Natural killer cell (primary cell): ENCODE data around the gene PJA2. TPM values are rescaled to one million over a fixed set of nuclear protein-coding genes. Genes with fewer than 3 reads are reported as not detected.

Source experiments
- ATAC-seq, 3 donors: fragments of 150-1000 bp in 2 of 3; fragments of 200-7000 bp in 1 of 3; cut with Tn5 transposase; 1 replicate in 1 of 3; 2 replicates in 2 of 3; pipeline ENCODE4 v1.10.0; 2021; ENCODE audit warnings: mild to moderate bottlenecking in 2 of 3, moderate library complexity in 2 of 3
- DNase-seq, 2 donors: peaks; one replicate each; pipeline versions ENCODE4 v3.0.0 to v3.0.0-alpha.2; 2013 to 2021; ENCODE audit warnings: mixed read lengths in 1 of 2
- H3K27ac ChIP-seq: one replicate; pipeline ENCODE4 v1.5.1; 2013; ENCODE audit warnings: mild to moderate bottlenecking, low read length
- H3K27me3 ChIP-seq: one replicate; pipeline ENCODE4 v1.6.1; 2013; ENCODE audit warnings: low read length; ENCODE audit not compliant: control insufficient read depth, insufficient read depth
- H3K36me3 ChIP-seq: one replicate; pipeline ENCODE4 v1.6.1; 2013; ENCODE audit warnings: low read length; ENCODE audit not compliant: control insufficient read depth, insufficient read depth
- H3K4me1 ChIP-seq: one replicate; pipeline ENCODE4 v1.6.1; 2013; ENCODE audit warnings: low read length; ENCODE audit not compliant: control insufficient read depth, insufficient read depth
- H3K4me3 ChIP-seq: one replicate; pipeline ENCODE4 v1.5.1; 2013; ENCODE audit warnings: low read length
- H3K9me3 ChIP-seq: one replicate; pipeline ENCODE4 v1.6.1; 2013; ENCODE audit warnings: low read length; ENCODE audit not compliant: control insufficient read depth, insufficient read depth
- H3K27ac Mint-ChIP-seq, 2 donors: one replicate each; pipeline ENCODE4 v1.8.0; 2022; ENCODE audit warnings: mild to moderate bottlenecking in 2 of 2, mixed read lengths in 2 of 2, moderate library complexity in 1 of 2
- H3K27me3 Mint-ChIP-seq, 2 donors: one replicate each; pipeline ENCODE4 v1.8.0; 2022; ENCODE audit warnings: low read depth in 2 of 2, mixed read lengths in 2 of 2
- H3K36me3 Mint-ChIP-seq: one replicate; pipeline ENCODE4 v1.8.0; 2022; ENCODE audit warnings: mixed read lengths
- H3K4me1 Mint-ChIP-seq, 2 donors: one replicate each; pipeline ENCODE4 v1.8.0; 2022; ENCODE audit warnings: mixed read lengths in 2 of 2
- H3K4me3 Mint-ChIP-seq: one replicate; pipeline ENCODE4 v1.8.0; 2022; ENCODE audit warnings: mild to moderate bottlenecking, moderate library complexity, mixed read lengths
- H3K9me3 Mint-ChIP-seq, 2 donors: one replicate each; pipeline ENCODE4 v1.8.0; 2022; ENCODE audit warnings: mixed read lengths in 2 of 2
- CTCF ChIP-seq: fragments of 200-600 bp; IDR thresholded peaks from one replicate; pipeline ENCODE4 v1.8.0; 2022; ENCODE audit warnings: antibody characterized with exemption
- WGBS: methylation state at CpG from one replicate; pipeline ENCODE4 v1.1.7; 2013; ENCODE audit warnings: missing lambda C conversion rate; ENCODE audit not compliant: insufficient coverage; 5-methylcytosine and 5-hydroxymethylcytosine counted together
- intact Hi-C: fragments of 100-400 bp; cut with micrococcal nuclease; formaldehyde crosslinking; loops from one replicate; pipeline ENCODE4 v1.14.2; 2022
- total RNA-seq, 4 donors: library from RNA; stranded (reverse); fragments of 120-200 nt in 1 of 4; gene quantifications; one replicate each; pipeline versions ENCODE4 v1.2.3 to v1.2.4, GENCODE V29; 2013 to 2022

PJA2 gene
- 10 to 100 TPM; 85.6 to 99.8 (median 90.8) TPM for total RNA-seq
- 104 TPM for total RNA-seq (2013)

DNA sequence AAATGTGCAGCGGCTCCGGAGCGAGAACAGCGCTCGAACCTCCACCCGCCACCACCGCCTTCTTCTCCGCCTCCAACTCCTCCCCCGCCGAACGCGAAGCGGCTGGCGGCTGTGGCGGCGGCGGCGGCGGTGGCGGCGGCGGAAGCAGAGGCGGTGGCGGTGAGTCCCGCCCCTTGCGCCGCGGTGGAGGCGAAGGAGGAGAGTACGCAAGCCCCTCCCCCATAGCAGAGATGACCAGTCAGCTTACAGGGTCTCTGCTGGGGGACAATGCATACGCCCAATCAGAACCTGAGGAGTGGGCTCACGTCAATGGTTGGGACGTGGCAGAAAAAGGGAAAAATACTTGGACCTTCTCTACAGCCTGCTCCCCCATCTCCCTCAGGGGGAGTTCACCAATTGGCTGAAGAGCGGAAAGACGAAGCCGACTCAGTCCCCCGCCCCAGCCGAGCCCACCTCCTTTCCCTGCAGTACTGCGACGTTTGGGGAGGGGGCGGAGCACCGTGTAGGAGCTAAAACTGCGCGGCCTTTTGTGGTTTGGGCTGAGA, at the start of gene PJA2:
PJA2 (minus strand) TSS at position 131 of the 545 bp plus-strand sequence. CDS start 26,541 bp downstream, outside the sequence.
- H3K27ac Mint-ChIP-seq, result peak within 1 kb of the TSS; percentile 99 to 100
- peak; percentile 69 to 89 (median 78) for ATAC-seq
- WGBS, result under 1% methylated on average over 43 of the region's 44 CpGs
- peak; percentile 93 to 98 for DNase-seq
- no peaks in the 10 kb centered on the region for H3K9me3 Mint-ChIP-seq
- H3K9me3 ChIP-seq, result no peaks in the 10 kb centered on the region
- H3K36me3 ChIP-seq, result no peaks in the 10 kb centered on the region
- H3K27me3 Mint-ChIP-seq, result no peaks in the 10 kb centered on the region
- peaks cover 46 to 53% of the 10 kb centered on the region in 2 donors for H3K4me1 Mint-ChIP-seq
- H3K4me3 ChIP-seq, result peak within 1 kb of the TSS; percentile 99
- intact Hi-C loops, result loop anchor here (1.0 to 5.0 kb wide), 6 partner anchors 17 to 1329 kb away; partner anchors contain the start of genes FBXL17, MAN2A1 and SLC25A46
- peak within 1 kb of the TSS; percentile 99 for H3K4me3 Mint-ChIP-seq
- no peak for TF ChIP-seq CTCF
- H3K27ac ChIP-seq, result peak within 1 kb of the TSS; percentile 100
- H3K36me3 Mint-ChIP-seq, result no peaks in the 10 kb centered on the region
- no peaks in the 10 kb centered on the region for H3K27me3 ChIP-seq
- H3K4me1 ChIP-seq, result peaks cover 3% of the 10 kb centered on the region

DNA sequence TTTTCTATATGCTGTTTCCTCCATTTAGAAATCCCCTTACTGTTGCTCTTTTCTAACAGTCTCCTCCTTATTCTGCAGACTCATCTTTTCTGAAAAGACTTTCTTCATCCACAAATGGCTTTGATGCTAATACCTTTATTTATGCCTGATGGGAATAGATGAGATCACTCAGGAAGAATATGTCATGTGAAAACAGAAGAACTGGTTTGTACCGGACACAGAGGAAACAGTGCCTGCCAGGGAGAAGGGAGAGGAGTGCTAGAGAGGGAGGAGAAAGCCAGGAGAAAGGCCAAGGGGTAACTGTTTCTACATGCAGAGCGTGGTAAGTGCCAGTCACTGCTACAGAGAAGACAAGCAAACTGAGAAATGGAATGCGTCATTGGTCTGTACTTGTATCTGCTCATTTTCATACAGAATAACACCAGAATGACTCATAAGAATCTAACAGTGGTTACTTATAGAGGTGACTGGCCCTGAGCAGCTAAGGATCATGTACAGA, 45.9 kb upstream of the PJA2 start:
- intact Hi-C loops, result no loop called here
- no peak overlapping the region for H3K4me3 Mint-ChIP-seq
- no peak overlapping the region for H3K4me3 ChIP-seq
- no peak for TF ChIP-seq CTCF
- ATAC-seq (no peak), DNase-seq (no peak)
- H3K27me3 ChIP-seq, result no peaks in the 10 kb centered on the region
- no peaks in the 10 kb centered on the region for H3K4me1 ChIP-seq
- peaks cover 4 to 16% of the 10 kb centered on the region in 2 donors for H3K27me3 Mint-ChIP-seq
- no peaks in the 10 kb centered on the region for H3K36me3 ChIP-seq
- no peaks in the 10 kb centered on the region for H3K9me3 Mint-ChIP-seq
- no peak overlapping the region for H3K27ac Mint-ChIP-seq
- H3K4me1 Mint-ChIP-seq, result peaks cover 0 to 2% of the 10 kb centered on the region in 2 donors
- 44% methylated on average over 3 of the region's 3 CpGs for WGBS
- no peaks in the 10 kb centered on the region for H3K36me3 Mint-ChIP-seq
- no peaks in the 10 kb centered on the region for H3K9me3 ChIP-seq
- no peak overlapping the region for H3K27ac ChIP-seq

GRCh38 chr5:109454731-109455505, 45.1 kb upstream of the PJA2 start:
- TF ChIP-seq CTCF, result no peak
- Histone ChIP-seq H3K9me3 (no peaks in the 10 kb centered on the region), H3K27me3 (no peaks in the 10 kb centered on the region), H3K4me1 (no peaks in the 10 kb centered on the region), H3K4me3 (no peak overlapping the region), H3K36me3 (no peaks in the 10 kb centered on the region), H3K27ac (no peak overlapping the region)
- Mint-ChIP-seq H3K9me3 (no peaks in the 10 kb centered on the region), H3K27me3 (peaks cover 4 to 22% of the 10 kb centered on the region in 2 donors), H3K4me3 (no peak overlapping the region), H3K27ac (no peak overlapping the region), H3K36me3 (no peaks in the 10 kb centered on the region), H3K4me1 (peaks cover 0 to 9% of the 10 kb centered on the region in 2 donors)
- ATAC-seq (no peak), DNase-seq (no peak)
- WGBS, result 92% methylated on average over 4 of the region's 6 CpGs
- intact Hi-C loops, result no loop called here
